Gastrocnemius medialis (tissue), 4 donors: ENCODE results near the gene PDCD2L.
"Not testable (repeated sequence)": the region's sequence is repeated elsewhere in the genome, so short reads cannot be mapped to it uniquely, and the experiment has no call there.

Experiments used
- CTCF ChIP-seq, 5 experiments: fragments of 450-650 bp in 3 of 5; fragments of 200-600 bp in 2 of 5; sonication (generic) in 2 of 5; IDR thresholded peaks in 4 of 5; conservative IDR thresholded peaks in 1 of 5; 1 replicate in 4 of 5; 2 replicates in 1 of 5; pipeline ENCODE4 v1.5.1; 2016 to 2019; ENCODE audit warnings: antibody characterized with exemption in 5 of 5, mild to moderate bottlenecking in 3 of 5, moderate library complexity in 3 of 5
- POLR2A ChIP-seq, 2 donors: fragments of 450-650 bp; IDR thresholded peaks; one replicate each; pipeline ENCODE4 v1.6.1; 2017; ENCODE audit warnings: antibody characterized with exemption in 2 of 2, mild to moderate bottlenecking in 2 of 2, moderate library complexity in 2 of 2

DNA sequence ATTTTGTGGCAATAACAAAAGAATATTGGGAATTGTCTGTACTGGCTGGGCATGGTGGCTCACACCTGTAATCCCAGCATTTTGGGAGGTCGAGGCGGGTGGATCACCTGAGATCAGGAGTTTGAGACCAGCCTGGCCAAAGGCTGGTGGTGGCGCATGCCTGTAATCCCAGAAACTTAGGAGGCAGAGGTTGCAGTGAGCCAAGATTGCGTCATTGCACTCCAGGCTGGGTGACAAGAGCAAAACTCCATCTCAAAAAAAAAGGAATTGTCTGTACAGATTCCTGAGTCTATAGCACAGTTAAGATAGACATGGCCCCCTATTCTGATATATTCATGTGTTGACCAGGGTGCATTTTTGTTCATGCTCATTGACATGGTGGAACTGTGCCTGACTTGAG is 60.6 kb downstream of the PDCD2L start:
- TF ChIP-seq CTCF (IDR thresholded peaks at IDR 0.05 in 4 of 5, conservative IDR thresholded peaks at IDR 0.05 in 1 of 5); POLR2A (IDR thresholded peaks at IDR 0.05): not testable (repeated sequence)
